Activated naive CD4-positive, alpha-beta T cell treated with anti-CD3 and anti-CD28 coated beads, Interleukin-2, amount 10 ng/mL, durations not matched to agents 7 days and 5 days (primary cell): ENCODE results near the gene SORCS1.

Source experiments
- CTCF ChIA-PET: fragments of 350-600 bp; sonication (Branson Sonifier 250); formaldehyde crosslinking; loops from one replicate; lab custom pipeline; 2021; ENCODE audit warnings: antibody characterized with exemption; lab: Charles Lee
- DNase-seq: peaks from one replicate; pipeline ENCODE4 v3.0.0-alpha.2; 2020
- H3K27ac Mint-ChIP-seq: one replicate; pipeline ENCODE4 v1.8.0; 2021; ENCODE audit warnings: mild to moderate bottlenecking, moderate library complexity, mixed read lengths
- H3K27me3 Mint-ChIP-seq: one replicate; pipeline ENCODE4 v1.8.0; 2021; ENCODE audit warnings: mild to moderate bottlenecking, mixed read lengths
- H3K36me3 Mint-ChIP-seq: one replicate; pipeline ENCODE4 v1.8.0; 2021; ENCODE audit warnings: mixed read lengths
- H3K4me1 Mint-ChIP-seq: one replicate; pipeline ENCODE4 v1.8.0; 2021; ENCODE audit warnings: mixed read lengths
- H3K4me3 Mint-ChIP-seq: one replicate; pipeline ENCODE4 v1.8.0; 2021; ENCODE audit warnings: mild to moderate bottlenecking, moderate library complexity, mixed read lengths
- H3K9me3 Mint-ChIP-seq: one replicate; pipeline ENCODE4 v1.8.0; 2021; ENCODE audit warnings: mixed read lengths

SORCS1 gene

GRCh38 chr10:106765928-106766327 lies 398.6 kb downstream of the SORCS1 start:
- peaks cover 7% of the 10 kb centered on the region for H3K9me3 Mint-ChIP-seq
- no peaks in the 10 kb centered on the region for H3K36me3 Mint-ChIP-seq
- no peak for DNase-seq
- H3K27me3 Mint-ChIP-seq: no peaks in the 10 kb centered on the region
- CTCF ChIA-PET: no interaction called here
- H3K4me1 Mint-ChIP-seq: no peaks in the 10 kb centered on the region
- no peak overlapping the region for H3K27ac Mint-ChIP-seq
- H3K4me3 Mint-ChIP-seq: no peak overlapping the region

DNA sequence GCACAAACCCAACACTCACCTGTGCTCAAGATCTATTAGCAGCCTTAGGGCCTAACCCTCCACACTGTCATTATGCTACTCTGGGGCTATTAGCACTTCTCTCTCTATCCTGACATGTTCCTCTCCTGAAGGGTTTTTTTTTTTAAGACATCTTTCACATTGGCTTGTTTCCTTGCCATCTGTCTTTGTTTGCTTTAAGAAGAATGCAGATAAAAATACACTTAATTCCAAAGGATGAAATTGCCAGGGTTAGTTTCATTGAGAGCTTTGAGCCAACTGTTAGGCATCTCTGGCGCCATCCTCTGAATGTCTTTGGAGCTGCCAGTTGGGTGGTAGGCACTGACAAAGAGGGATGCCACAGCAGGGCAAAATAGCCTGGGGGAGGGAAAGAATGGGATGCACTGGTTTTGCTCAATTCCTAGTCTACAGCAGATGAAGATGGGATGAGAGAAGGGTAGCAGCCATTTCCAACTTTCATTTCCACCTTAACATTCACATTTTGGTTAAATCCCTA lies 399.2 kb downstream of the SORCS1 start:
- Mint-ChIP-seq H3K4me3 (no peak overlapping the region), H3K36me3 (no peaks in the 10 kb centered on the region), H3K9me3 (peaks cover 7% of the 10 kb centered on the region), H3K27ac (no peak overlapping the region), H3K4me1 (no peaks in the 10 kb centered on the region), H3K27me3 (no peaks in the 10 kb centered on the region)
- CTCF ChIA-PET: no interaction called here
- DNase-seq: no peak

GRCh38 chr10:106764360-106764759 lies 400.1 kb downstream of the SORCS1 start:
- Mint-ChIP-seq H3K36me3 (no peaks in the 10 kb centered on the region), H3K27ac (no peak overlapping the region), H3K27me3 (no peaks in the 10 kb centered on the region), H3K4me1 (no peaks in the 10 kb centered on the region), H3K9me3 (peaks cover 7% of the 10 kb centered on the region), H3K4me3 (no peak overlapping the region)
- CTCF ChIA-PET: interaction anchor here (1.0 kb wide), 1 partner anchor 54 kb away, joined by 3 read pairs; no protein-coding TSS in a partner anchor
- no peak for DNase-seq

DNA sequence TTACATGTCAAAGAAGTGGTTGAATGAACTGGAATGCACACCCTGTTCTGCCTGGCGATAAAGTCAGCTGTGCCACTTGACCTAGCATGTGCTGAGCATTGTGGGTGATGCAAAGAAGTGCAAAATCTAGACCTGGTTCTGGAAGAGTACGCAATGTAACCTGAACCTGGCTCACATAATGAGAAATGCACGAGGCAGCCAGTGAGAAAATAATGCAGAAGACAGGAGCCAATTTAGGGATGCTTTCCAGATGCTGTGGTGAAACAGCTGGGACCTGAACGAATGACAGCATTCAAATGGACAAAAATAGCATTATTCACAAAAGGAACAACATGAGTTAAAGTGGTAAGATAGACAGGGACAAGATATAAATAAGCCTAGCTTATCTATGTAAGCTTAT lies 402.6 kb downstream of the SORCS1 start:
- no peaks in the 10 kb centered on the region for H3K36me3 Mint-ChIP-seq
- H3K4me3 Mint-ChIP-seq: no peak overlapping the region
- CTCF ChIA-PET: no interaction called here
- no peak for DNase-seq
- H3K27me3 Mint-ChIP-seq: no peaks in the 10 kb centered on the region
- peaks cover 3% of the 10 kb centered on the region for H3K9me3 Mint-ChIP-seq
- no peak overlapping the region for H3K27ac Mint-ChIP-seq
- no peaks in the 10 kb centered on the region for H3K4me1 Mint-ChIP-seq

GRCh38 chr10:106757521-106757920 lies 407.0 kb downstream of the SORCS1 start:
- no peaks in the 10 kb centered on the region for H3K27me3 Mint-ChIP-seq
- no peak overlapping the region for H3K27ac Mint-ChIP-seq
- no peaks in the 10 kb centered on the region for H3K36me3 Mint-ChIP-seq
- H3K4me1 Mint-ChIP-seq: no peaks in the 10 kb centered on the region
- H3K9me3 Mint-ChIP-seq: no peaks in the 10 kb centered on the region
- no peak overlapping the region for H3K4me3 Mint-ChIP-seq
- no peak for DNase-seq
- CTCF ChIA-PET: no interaction called here

DNA sequence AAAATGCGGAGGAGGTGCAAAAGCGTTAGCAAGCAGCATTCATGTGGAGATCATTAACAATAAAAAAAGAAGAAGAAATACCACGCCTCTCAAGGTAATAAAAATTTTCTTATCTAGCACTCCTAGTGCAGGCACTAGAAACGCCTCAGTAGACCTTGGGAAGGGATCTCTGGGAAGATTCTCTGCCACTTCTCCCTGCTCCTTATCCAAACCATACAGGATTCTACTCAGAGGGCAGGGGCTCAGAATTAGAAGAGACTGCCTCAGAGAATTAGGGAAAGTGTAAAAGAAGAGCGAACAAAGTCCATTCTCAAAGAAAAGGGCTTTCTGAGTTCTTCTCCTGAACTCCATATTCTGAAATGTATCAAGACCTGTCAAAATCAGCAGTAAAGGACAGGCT lies 413.4 kb downstream of the SORCS1 start:
- Mint-ChIP-seq H3K36me3 (no peaks in the 10 kb centered on the region), H3K4me1 (no peaks in the 10 kb centered on the region), H3K27me3 (no peaks in the 10 kb centered on the region), H3K4me3 (no peak overlapping the region), H3K9me3 (no peaks in the 10 kb centered on the region), H3K27ac (no peak overlapping the region)
- CTCF ChIA-PET: no interaction called here
- no peak for DNase-seq

GRCh38 chr10:106746868-106747267 lies 417.6 kb downstream of the SORCS1 start:
- Mint-ChIP-seq H3K36me3 (no peaks in the 10 kb centered on the region), H3K27me3 (no peaks in the 10 kb centered on the region), H3K4me3 (no peak overlapping the region), H3K27ac (no peak overlapping the region), H3K9me3 (peaks cover 3% of the 10 kb centered on the region), H3K4me1 (no peaks in the 10 kb centered on the region)
- no peak for DNase-seq
- CTCF ChIA-PET: no interaction called here

- CTCF ChIA-PET: no interaction called here
- DNase-seq: no peak
- no peaks in the 10 kb centered on the region for H3K4me1 Mint-ChIP-seq
- no peak overlapping the region for H3K27ac Mint-ChIP-seq
- H3K4me3 Mint-ChIP-seq: no peak overlapping the region
- H3K9me3 Mint-ChIP-seq: peaks cover 4% of the 10 kb centered on the region
- H3K27me3 Mint-ChIP-seq: no peaks in the 10 kb centered on the region
- H3K36me3 Mint-ChIP-seq: no peaks in the 10 kb centered on the region
These were observed 423.4 kb downstream of the SORCS1 start for GRCh38 chr10:106741006-106741530.

- no peak overlapping the region for H3K4me3 Mint-ChIP-seq
- no peak overlapping the region for H3K27ac Mint-ChIP-seq
- CTCF ChIA-PET: no interaction called here
- DNase-seq: no peak
- H3K9me3 Mint-ChIP-seq: peaks cover 4% of the 10 kb centered on the region
- H3K4me1 Mint-ChIP-seq: no peaks in the 10 kb centered on the region
- H3K36me3 Mint-ChIP-seq: no peaks in the 10 kb centered on the region
- H3K27me3 Mint-ChIP-seq: no peaks in the 10 kb centered on the region
These were observed 424.4 kb downstream of the SORCS1 start for GRCh38 chr10:106740071-106740470.

DNA sequence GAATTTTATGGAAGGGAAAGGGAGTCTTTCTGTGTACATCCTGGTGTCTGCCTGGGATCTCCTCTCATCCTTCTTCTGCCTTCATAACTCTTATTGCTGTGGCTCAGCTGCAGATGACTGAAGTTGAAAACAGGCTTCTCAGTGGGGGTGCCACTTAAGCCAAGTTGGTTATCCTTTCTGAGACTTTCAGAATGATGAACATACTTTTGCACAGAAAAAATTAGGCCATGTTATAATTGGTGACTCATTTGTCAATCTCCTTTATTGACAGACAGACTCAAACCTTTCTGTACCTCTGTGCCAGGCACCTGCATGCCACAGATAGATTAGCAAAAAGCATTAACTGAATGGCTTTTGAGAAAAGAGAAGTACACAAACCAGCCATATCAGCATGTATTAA lies 430.3 kb downstream of the SORCS1 start:
- no peak for DNase-seq
- Mint-ChIP-seq H3K27ac (no peak overlapping the region), H3K9me3 (peaks cover 4% of the 10 kb centered on the region), H3K27me3 (no peaks in the 10 kb centered on the region), H3K36me3 (no peaks in the 10 kb centered on the region), H3K4me3 (no peak overlapping the region), H3K4me1 (no peaks in the 10 kb centered on the region)
- CTCF ChIA-PET: no interaction called here

- H3K4me3 Mint-ChIP-seq: no peak overlapping the region
These were observed 436.3 kb downstream of the SORCS1 start for GRCh38 chr10:106728232-106728631.

DNA sequence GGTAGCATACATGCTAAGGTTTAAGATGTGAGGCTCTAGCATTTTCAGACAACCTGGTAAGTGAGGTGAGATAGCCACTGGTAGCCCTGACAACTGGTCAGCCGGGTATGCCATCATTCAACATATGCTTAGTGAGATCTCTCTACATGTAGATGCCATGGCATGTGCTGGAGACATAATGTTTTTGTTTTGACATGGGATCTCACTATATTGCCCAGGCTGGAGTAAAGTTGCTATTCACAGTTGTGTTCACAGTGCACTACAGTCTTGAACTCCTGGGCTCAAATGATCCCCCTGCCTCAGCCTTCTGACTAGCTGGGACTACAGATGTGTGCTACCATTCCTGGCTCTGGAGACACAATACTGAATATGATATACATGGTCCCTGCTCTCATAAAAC lies 437.3 kb downstream of the SORCS1 start:
- DNase-seq: no peak
- no peak overlapping the region for H3K4me3 Mint-ChIP-seq
- no peaks in the 10 kb centered on the region for H3K36me3 Mint-ChIP-seq
- CTCF ChIA-PET: no interaction called here
- H3K27ac Mint-ChIP-seq: no peak overlapping the region
- H3K27me3 Mint-ChIP-seq: no peaks in the 10 kb centered on the region
- H3K9me3 Mint-ChIP-seq: peaks cover 4% of the 10 kb centered on the region
- H3K4me1 Mint-ChIP-seq: no peaks in the 10 kb centered on the region

More at GRCh38 chr10:106728232-106728631, 436.3 kb downstream of the SORCS1 start:
- Mint-ChIP-seq H3K9me3 (peaks cover 4% of the 10 kb centered on the region), H3K36me3 (no peaks in the 10 kb centered on the region), H3K4me1 (no peaks in the 10 kb centered on the region), H3K27ac (no peak overlapping the region), H3K27me3 (no peaks in the 10 kb centered on the region)
- CTCF ChIA-PET: no interaction called here
- no peak for DNase-seq

GRCh38 chr10:106722524-106722923 lies 442.0 kb downstream of the SORCS1 start:
- Mint-ChIP-seq H3K36me3 (no peaks in the 10 kb centered on the region), H3K4me1 (no peaks in the 10 kb centered on the region), H3K27me3 (no peaks in the 10 kb centered on the region), H3K27ac (no peak overlapping the region), H3K4me3 (no peak overlapping the region), H3K9me3 (no peaks in the 10 kb centered on the region)
- CTCF ChIA-PET: no interaction called here
- DNase-seq: no peak

- CTCF ChIA-PET: no interaction called here
- H3K27ac Mint-ChIP-seq: no peak overlapping the region
- DNase-seq: no peak
- no peak overlapping the region for H3K4me3 Mint-ChIP-seq
- no peaks in the 10 kb centered on the region for H3K36me3 Mint-ChIP-seq
- no peaks in the 10 kb centered on the region for H3K4me1 Mint-ChIP-seq
- H3K27me3 Mint-ChIP-seq: no peaks in the 10 kb centered on the region
- no peaks in the 10 kb centered on the region for H3K9me3 Mint-ChIP-seq
These were observed 443.8 kb downstream of the SORCS1 start for GRCh38 chr10:106720683-106721082.

- Mint-ChIP-seq H3K9me3 (no peaks in the 10 kb centered on the region), H3K4me1 (no peaks in the 10 kb centered on the region), H3K27ac (no peak overlapping the region), H3K36me3 (no peaks in the 10 kb centered on the region), H3K27me3 (no peaks in the 10 kb centered on the region), H3K4me3 (no peak overlapping the region)
- DNase-seq: no peak
- CTCF ChIA-PET: no interaction called here
These were observed 448.1 kb downstream of the SORCS1 start for GRCh38 chr10:106716381-106716780.
